Daoy (cell line): Measurements from ENCODE around the gene SLC27A4. TPM values are rescaled to one million over a fixed set of nuclear protein-coding genes. Genes with fewer than 3 reads are reported as not detected.
"Not testable (repeated sequence)": the region's sequence is repeated elsewhere in the genome, so short reads cannot be mapped to it uniquely, and the experiment has no call there.

Experiments used
- DNase-seq: peaks from one replicate; pipeline ENCODE4 v3.0.0-alpha.2; 2015; ENCODE audit warnings: low read depth
- total RNA-seq: library from RNA; depleted of rRNA; stranded (reverse); fragments of >200 nt; shearing (Covaris generic); gene quantifications from 2 replicates; pipeline ENCODE4 v1.2.3, GENCODE V29; 2014

The SLC27A4 gene
- total RNA-seq, 1 experiment from 2014 or later: 33.9 TPM

GRCh38 chr9:128324401-128324800 lies 15.9 kb upstream of the SLC27A4 start:
- no peak for DNase-seq

DNA sequence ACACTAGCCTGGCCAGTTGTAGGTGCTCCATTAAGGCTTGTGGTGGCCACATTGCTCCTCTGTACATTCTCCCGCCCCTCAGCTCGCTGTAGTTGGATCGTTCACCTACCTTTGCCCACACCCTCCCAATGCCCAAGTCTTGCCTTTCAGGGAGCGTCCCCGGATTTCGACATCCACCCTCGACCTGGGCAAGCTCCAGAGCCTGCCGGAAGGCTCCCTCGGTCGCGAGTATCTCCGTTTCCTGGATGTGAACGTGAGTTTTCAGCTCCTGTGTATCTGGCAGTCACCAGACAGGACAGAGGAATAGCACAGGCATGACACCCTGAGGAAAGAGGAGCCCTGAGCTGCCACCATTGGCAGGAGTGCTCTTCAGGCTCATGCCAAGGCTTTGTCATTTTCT lies 14.7 kb upstream of the SLC27A4 start:
- no peak for DNase-seq

DNA sequence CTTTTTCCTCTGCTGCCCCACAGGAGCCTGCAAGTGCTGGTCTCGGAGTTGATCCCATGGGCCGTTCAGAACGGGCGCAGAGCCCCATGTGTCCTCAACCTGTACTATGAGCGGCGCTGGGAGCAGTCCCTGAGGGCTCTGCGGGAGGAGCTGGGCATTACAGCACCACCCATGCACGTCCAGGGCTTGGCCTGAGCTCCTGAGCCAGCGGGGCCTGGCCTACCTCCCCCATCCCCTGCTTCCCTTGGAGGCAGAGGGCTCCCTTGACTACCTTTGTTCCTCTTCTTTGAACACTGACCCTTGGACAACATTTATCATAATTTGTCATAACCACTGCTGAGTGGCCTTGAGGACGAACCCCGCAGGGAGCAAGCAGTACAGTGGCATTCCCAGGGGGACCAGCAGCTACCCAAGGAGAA lies 6.9 kb upstream of the SLC27A4 start:
- DNase-seq: no peak

DNA sequence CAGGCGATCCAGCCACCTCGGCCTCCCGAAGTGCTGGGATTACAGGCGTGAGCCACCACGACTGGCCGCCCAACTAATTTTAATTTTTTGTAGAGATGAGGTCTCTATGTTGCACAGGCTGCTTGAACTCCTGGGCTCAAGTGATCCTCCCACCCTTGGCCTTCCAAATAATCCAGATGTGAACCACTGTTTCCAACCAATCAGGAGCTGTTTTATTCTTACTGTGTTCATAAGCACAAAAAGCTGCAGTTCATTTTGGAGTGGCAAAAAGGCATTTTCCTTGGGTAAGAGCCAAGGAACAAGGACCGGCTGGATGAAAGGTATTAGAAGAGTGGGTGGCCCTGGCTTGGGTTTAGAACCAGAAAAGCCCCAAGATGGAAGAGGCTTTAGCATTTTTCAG lies 5.2 kb upstream of the SLC27A4 start:
- DNase-seq: no peak

DNA sequence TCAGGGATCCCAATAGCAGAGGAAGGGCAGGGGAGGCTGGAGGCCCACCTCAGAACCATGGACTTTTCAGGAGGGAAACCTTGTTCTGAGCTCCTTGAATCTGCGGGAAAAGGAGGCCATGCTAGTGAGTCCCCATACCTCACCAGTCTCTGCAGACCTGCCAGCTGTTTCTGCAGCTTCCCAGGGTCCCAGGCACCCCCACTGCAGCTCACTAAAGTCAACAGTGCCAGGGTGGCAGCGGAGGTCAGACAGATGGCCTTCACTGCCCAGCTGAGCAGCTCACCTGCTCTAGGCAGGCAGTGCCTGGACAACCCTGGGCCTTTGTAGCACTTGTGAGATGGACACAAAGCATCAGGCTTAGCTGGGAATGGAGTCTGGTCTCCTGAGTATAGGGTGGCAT lies 4.4 kb upstream of the SLC27A4 start:
- DNase-seq: no peak

GRCh38 chr9:128337936-128338335 lies 2.4 kb upstream of the SLC27A4 start:
- no peak for DNase-seq

DNA sequence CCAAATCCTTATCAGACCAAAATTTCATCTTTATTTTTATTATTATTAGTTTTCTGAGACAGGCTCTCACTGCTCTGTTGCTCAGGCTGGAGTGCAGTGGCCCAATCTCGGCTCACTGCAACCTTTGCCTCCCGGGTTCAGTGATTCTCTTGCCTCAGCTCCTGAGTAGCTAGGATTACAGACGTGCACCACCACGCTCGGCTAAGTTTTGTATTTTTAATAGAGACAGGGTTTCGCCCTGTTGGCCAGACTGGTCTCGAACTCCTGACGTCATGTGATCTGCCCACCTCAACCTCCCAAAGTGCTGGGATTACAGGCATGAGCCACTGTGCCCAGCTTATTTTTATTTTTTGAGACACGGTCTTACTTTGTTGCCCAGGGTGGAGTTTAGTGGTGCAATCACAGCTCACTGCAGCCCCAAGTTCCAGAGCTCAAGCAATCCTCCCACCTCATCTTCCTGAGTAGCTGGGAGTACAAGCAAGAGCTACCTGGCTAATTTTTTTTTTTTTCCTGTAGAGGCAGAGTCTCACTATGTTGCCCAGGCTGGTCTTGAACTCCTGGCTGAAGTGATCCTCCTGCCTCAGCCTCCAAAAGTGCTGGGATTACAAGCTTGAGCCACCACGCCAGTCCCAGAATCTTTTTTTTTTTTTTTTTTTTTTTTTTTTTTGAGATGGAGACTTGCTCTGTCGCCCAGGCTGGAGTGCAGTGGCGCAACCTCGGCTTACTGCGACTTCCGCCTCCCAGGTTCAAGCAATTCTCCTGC lies 1.3 kb upstream of the SLC27A4 start:
- DNase-seq: not testable (repeated sequence)

DNA sequence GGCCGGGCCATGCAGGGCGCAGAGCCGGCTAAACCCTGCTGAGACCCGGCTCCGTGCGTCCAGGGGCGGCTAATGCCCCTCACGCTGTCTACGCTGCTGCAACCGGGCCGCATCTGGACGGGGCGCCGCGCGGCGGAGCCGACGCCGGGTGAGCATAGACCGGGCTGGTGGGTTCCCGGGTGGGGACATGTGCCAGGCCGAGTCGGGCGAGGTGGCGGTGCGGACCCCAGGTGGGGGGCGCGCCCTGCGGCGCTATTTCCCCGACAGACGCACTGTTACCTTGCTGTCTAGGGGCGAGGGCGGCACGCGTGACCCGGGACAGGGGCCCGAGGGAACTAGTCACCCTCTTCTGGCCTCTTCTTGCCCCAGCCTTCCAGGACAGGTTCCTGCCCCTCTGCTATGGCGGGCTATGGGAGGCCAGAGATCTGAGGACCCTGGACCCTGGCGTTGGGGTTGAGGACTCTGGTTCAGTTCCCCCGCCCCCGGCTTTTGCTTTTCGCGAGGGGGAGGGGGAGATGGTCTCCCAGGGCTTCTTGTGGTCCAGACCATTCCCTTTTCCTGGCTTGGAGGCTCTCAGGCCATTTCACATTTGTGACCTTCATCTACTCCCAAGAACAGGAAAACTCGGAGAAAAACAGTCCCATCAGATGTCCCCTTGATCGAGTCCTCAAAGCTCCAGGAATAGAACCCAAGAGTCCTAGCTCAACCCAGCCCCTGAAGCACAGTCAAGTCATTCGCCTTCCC lies 536 bp downstream of the SLC27A4 start:
- DNase-seq: no peak

- DNase-seq: peak; percentile 85
Measured at GRCh38 chr9:128341435-128341849, 1.1 kb downstream of the SLC27A4 start.

DNA sequence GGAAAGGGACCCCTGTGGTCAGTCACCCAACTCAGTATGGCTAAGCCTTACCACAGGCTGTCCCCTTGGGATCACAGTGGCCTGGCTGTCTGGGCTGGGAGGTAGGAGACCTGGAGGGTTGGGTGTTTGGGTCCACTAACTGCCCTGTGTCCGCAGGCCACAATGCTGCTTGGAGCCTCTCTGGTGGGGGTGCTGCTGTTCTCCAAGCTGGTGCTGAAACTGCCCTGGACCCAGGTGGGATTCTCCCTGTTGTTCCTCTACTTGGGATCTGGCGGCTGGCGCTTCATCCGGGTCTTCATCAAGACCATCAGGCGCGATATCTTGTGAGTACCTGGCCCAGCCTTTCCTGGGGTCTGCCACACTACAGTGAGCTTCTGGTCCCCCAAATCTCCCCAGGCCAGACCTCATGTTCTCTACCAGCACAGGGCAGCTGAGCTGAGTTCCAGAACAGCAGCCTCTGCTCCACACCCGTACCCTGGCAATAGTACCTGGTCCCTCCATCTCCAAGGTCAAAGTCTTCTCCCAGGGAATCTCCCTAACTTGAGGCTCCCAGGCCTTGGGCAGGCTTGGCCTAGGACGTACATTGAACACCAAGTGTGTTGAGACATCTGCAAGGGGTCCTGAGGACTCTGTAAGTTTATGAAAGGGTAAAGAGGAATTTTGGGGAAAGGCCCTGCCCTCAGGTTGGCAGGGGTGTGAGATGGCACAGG lies 2.8 kb downstream of the SLC27A4 start:
- no peak for DNase-seq

GRCh38 chr9:128343855-128344254 lies 3.5 kb downstream of the SLC27A4 start:
- no peak for DNase-seq

- no peak for DNase-seq
Measured at GRCh38 chr9:128344931-128345605, 4.7 kb downstream of the SLC27A4 start.

- no peak for DNase-seq
Measured at GRCh38 chr9:128349125-128349524, 8.8 kb downstream of the SLC27A4 start.

DNA sequence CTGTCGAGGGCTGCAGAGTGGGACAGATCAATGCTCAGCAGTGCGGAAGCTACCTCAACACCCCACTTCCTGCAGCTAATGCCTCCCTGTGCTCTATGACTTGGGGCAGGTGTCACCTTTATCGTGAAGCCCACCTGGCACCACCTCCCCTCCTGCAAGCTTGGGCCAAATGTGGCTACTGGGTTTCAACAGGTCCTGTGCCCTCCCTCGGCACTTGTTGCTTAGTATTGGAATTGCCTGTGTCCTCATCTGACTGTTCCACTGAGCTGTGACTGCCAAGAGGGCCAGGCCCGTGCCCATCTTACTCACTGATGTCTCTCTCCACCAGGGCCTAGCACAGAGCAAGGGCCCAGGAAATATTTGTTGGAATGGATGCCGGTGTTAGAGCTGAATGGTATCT lies 9.4 kb downstream of the SLC27A4 start:
- no peak for DNase-seq

GRCh38 chr9:128355451-128355850 lies 15.1 kb downstream of the SLC27A4 start:
- no peak for DNase-seq

DNA sequence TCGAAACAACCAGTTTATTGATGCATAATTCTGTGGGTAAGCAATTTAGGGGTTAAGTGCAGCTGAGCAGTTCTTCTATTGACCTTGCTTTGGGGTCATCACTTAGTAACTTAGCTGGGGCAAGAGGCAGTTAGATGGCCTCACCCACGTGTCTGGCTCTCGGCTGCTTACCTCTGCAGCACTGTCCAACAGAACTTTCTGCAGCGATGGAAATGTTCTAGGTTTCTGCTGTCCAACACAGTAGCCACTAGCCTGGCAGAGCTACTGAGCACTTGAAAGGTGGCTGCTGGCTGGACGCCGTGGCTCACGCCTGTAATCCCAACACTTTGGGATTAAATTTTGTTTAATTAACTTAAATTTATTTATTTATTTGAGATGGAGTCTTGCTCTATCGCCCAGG lies 17.8 kb downstream of the SLC27A4 start:
- DNase-seq: no peak

- no peak for DNase-seq
Measured at GRCh38 chr9:128358861-128359260, 18.5 kb downstream of the SLC27A4 start.

- DNase-seq: no peak
Measured at GRCh38 chr9:128360826-128361225, 20.5 kb downstream of the SLC27A4 start.

DNA sequence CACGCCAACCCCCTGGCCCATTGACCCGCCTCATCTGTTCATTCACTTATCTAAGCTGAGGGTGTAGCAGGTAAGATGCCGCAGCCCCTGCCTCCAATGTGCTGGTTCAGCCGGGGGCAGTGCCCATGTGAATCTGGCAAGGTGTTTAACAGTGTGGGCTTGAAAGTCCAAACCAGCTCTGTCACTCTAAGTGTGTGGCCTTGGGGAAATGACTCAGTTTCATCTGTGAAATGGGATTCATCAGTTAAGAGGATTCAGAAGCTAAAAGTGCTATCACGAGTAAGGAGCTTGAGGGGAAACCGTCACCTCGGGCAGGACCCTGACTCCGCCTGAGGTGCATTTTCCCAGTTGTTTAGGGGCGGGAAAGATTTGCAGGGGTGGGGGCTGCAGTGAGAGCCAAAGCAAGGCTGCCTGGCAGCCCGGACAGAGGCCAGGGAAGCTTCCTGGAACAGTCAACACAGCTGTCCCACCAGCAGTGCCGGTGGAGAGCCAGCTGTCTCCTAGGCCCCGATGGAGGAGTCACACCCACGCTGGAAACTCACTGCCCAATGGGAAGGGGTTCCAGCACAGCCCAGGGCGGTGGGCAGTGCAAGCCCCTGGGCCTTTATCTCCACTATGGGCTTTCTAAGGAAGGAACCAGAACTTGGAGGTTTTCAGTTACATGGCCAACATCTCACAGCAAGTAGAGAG lies 21.1 kb downstream of the SLC27A4 start:
- no peak for DNase-seq

DNA sequence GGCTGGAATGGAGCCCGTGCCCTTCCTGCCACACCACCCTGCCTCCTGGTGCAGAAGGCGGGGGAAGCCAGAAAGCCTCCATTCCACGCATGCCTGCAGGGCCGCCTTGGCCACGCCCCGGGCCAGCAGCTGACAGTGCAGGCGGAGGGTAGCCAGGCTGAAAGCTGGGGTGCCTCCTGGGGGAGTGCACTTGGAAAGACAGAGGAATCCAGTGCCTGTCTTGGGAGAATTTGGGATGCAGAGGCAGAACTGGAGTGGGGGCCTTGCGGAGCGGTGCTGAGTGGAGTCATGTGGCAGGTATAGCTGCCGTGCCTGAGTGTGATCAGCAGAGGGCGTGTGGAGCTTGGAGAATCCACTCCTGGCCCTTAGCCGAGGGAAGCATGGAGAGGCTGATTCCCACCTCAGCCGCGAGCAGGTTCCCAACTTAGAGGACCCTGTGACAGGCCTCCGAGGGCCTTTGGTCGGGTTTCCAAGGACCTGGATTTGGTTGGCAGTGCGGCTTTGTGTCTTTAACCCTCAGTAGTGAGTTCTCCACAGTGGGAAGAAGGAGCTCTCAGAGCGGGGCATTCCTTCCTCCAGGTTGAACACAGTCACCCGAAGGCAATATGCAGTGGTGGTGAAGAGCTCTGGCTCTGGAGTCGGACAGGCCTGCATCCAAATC lies 21.8 kb downstream of the SLC27A4 start:
- DNase-seq: peak; percentile 90

DNA sequence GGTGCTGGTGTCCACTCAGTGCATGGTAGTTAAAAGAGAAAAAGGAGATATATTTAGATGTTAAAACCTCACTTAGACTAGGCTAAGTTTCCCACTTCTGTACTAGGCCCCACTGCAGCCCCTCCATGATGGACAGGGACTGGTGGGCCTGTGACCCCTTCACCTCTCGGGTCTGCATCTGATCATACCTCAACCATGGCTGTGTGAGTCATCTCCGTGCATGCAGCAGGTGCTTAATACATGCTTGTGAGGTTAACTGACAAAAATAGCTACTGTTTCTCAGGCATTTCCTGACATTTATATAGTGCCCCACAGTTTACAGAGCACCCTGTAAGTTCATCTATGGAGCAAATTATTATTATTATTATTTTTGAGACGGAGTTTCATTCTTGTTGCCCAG lies 22.4 kb downstream of the SLC27A4 start:
- no peak for DNase-seq
